GM04503 (cell line): ENCODE data around the gene TMEM132D.

Experiments used
- DNase-seq: peaks from one replicate; pipeline ENCODE4 v3.0.0-alpha.2; 2012; ENCODE audit warnings: low read depth

The TMEM132D gene

GRCh38 chr12:129179941-129180553 lies 723.8 kb downstream of the TMEM132D start:
- DNase-seq = no peak

GRCh38 chr12:129169928-129170327 lies 733.9 kb downstream of the TMEM132D start:
- DNase-seq = no peak

GRCh38 chr12:129163861-129164260 lies 740.0 kb downstream of the TMEM132D start:
- DNase-seq = no peak

- DNase-seq = no peak
Observed at GRCh38 chr12:129163461-129163860, 740.4 kb downstream of the TMEM132D start.

GRCh38 chr12:129162805-129163204 lies 741.0 kb downstream of the TMEM132D start:
- no peak for DNase-seq

GRCh38 chr12:129161511-129161910 lies 742.3 kb downstream of the TMEM132D start:
- DNase-seq = no peak

GRCh38 chr12:129160282-129160681 lies 743.5 kb downstream of the TMEM132D start:
- no peak for DNase-seq

- DNase-seq = no peak
Observed at GRCh38 chr12:129152351-129153104, 751.3 kb downstream of the TMEM132D start.

GRCh38 chr12:129150721-129151120 lies 753.1 kb downstream of the TMEM132D start:
- DNase-seq = no peak

- no peak for DNase-seq
Observed at GRCh38 chr12:129145381-129145780, 758.4 kb downstream of the TMEM132D start.

GRCh38 chr12:129138776-129139175 lies 765.0 kb downstream of the TMEM132D start:
- no peak for DNase-seq

GRCh38 chr12:129136694-129137325 lies 767.0 kb downstream of the TMEM132D start:
- DNase-seq = no peak

- DNase-seq = no peak
Observed at GRCh38 chr12:129127771-129128170, 776.1 kb downstream of the TMEM132D start.

- no peak for DNase-seq
Observed at GRCh38 chr12:129127211-129127610, 776.6 kb downstream of the TMEM132D start.

GRCh38 chr12:129119537-129119936 lies 784.3 kb downstream of the TMEM132D start:
- DNase-seq = no peak

GRCh38 chr12:129115558-129115957 lies 788.3 kb downstream of the TMEM132D start:
- DNase-seq = no peak

- no peak for DNase-seq
Observed at GRCh38 chr12:129110575-129110974, 793.2 kb downstream of the TMEM132D start.

- no peak for DNase-seq
Observed at GRCh38 chr12:129109174-129110001, 794.4 kb downstream of the TMEM132D start.

GRCh38 chr12:129106772-129107171 lies 797.1 kb downstream of the TMEM132D start:
- no peak for DNase-seq

GRCh38 chr12:129103231-129103630 lies 800.6 kb downstream of the TMEM132D start:
- DNase-seq = no peak

- no peak for DNase-seq
Observed at GRCh38 chr12:129102233-129102632, 801.6 kb downstream of the TMEM132D start.

GRCh38 chr12:129101816-129102215 lies 802.0 kb downstream of the TMEM132D start:
- DNase-seq = no peak
